ENCODE measurements around the gene OST4.

GRCh38 chr2:27100036-27100435, 28.6 kb upstream of the OST4 start:
- TF ChIP-seq EP300 (IDR thresholded peaks at IDR 0.05; ENCODE audit: borderline replicate concordance) (no peak), YY1 (IDR thresholded peaks at IDR 0.05; ENCODE audit: low read depth) (no peak), TEAD4 (IDR thresholded peaks at IDR 0.05) (no peak), RAD21 (IDR thresholded peaks at IDR 0.05; ENCODE audit: low read depth) (no peak), TAF1 (IDR thresholded peaks at IDR 0.05; ENCODE audit: low read depth) (no peak), FOXM1 (IDR thresholded peaks at IDR 0.05; ENCODE audit: borderline replicate concordance, low read depth) (no peak), NFIC (IDR thresholded peaks at IDR 0.05) (no peak), EGR1 (IDR thresholded peaks at IDR 0.05) (no peak)
